ENCODE results near the gene SLC45A3. TPM values are rescaled to one million over a fixed set of nuclear protein-coding genes. Genes with fewer than 3 reads are reported as not detected.

The SLC45A3 gene
- total RNA-seq, 1 experiment from 2014 or later: 16.7 TPM

GRCh38 chr1:205667909-205668643 is 12.2 kb downstream of the SLC45A3 start:
- H3T11ph ChIP-seq (ENCODE audit: low read length): no peak overlapping the region
- no peaks in the 10 kb centered on the region for H3K79me1 ChIP-seq (ENCODE audit: insufficient read depth, low read depth, low read length, poor library complexity, severe bottlenecking)
- H3K56ac ChIP-seq (ENCODE audit: insufficient read length, low read depth, low read length): no peak overlapping the region
- H4K91ac ChIP-seq (ENCODE audit: insufficient read length, low read depth, low read length): no peak overlapping the region
- peaks cover 2% of the 10 kb centered on the region; the same call in 1 of the 2 replicates for H3K79me2 ChIP-seq (ENCODE audit: insufficient read depth, low read length)
- H2AK5ac ChIP-seq (ENCODE audit: insufficient read length, low read length): no peak overlapping the region
- H2BK120ac ChIP-seq (ENCODE audit: low read depth, low read length, poor library complexity, severe bottlenecking): no peak overlapping the region
- H3K18ac ChIP-seq (ENCODE audit: insufficient read length, low read depth, low read length): no peak overlapping the region
- peaks cover 19% of the 10 kb centered on the region; the same call in 1 of the 2 replicates for H3K4me1 ChIP-seq (ENCODE audit: insufficient read depth, low read length)
- H3K23me2 ChIP-seq (ENCODE audit: insufficient read length, low read depth, low read length, poor library complexity, severe bottlenecking): no peaks in the 10 kb centered on the region
- H4K5ac ChIP-seq (ENCODE audit: insufficient read length, low read depth, low read length): no peak overlapping the region
- peak overlapping the region; percentile 9 to 87 (median 77); a peak in 5 of 7 replicates for H3K27ac Mint-ChIP-seq
- no peak overlapping the region for H2AFZ ChIP-seq (ENCODE audit: low read length)
- no peak overlapping the region; the same call in 1 of the 2 replicates for H3K14ac ChIP-seq (ENCODE audit: insufficient read depth, low read length)
- no peak overlapping the region for H4K8ac ChIP-seq (replicated peaks; ENCODE audit: insufficient read length, low read depth, low read length)
- no peak overlapping the region for H3K4me2 ChIP-seq (ENCODE audit: insufficient read depth, insufficient read length, low read length)
- peaks cover 67 to 76% of the 10 kb centered on the region in 2 experiments for H3K4me1 Mint-ChIP-seq
- H2BK5ac ChIP-seq (ENCODE audit: insufficient read length, low read length): no peak overlapping the region
- H3K9me3 Mint-ChIP-seq: no peaks in the 10 kb centered on the region
- no peak overlapping the region for H2BK15ac ChIP-seq (ENCODE audit: low read depth, low read length)
- H3K23ac ChIP-seq (ENCODE audit: insufficient read length, low read depth, low read length): no peak overlapping the region
- H3K36me3 Mint-ChIP-seq (ENCODE audit: insufficient read depth in 1 of 3, low read depth in 3 of 3): peaks cover 0 to 10% (median 8%) of the 10 kb centered on the region in 3 experiments; a peak in 4 of 7 replicates
- no peaks in the 10 kb centered on the region for H3K27me3 ChIP-seq (ENCODE audit: insufficient read depth, low read length)
- no peak overlapping the region for H3K4ac ChIP-seq (ENCODE audit: low read depth, low read length)
- no peak overlapping the region for H3K27ac ChIP-seq (ENCODE audit: insufficient read length, low read depth, low read length)
- H2BK12ac ChIP-seq (ENCODE audit: insufficient read length, low read depth, low read length): no peak overlapping the region
- H3K9me3 ChIP-seq (ENCODE audit: control insufficient read depth, low read depth, low read length): no peaks in the 10 kb centered on the region
- no peaks in the 10 kb centered on the region for H3K27me3 Mint-ChIP-seq (ENCODE audit: low read depth)
- H3K4me3 Mint-ChIP-seq: peak overlapping the region in 1 of 2 experiments; percentile 40; a peak in 2 of 5 replicates
- TF ChIP-seq CTCF (conservative IDR thresholded peaks at IDR 0.05): no peak
- H2BK20ac ChIP-seq (ENCODE audit: low read depth, low read length, poor library complexity, severe bottlenecking): no peak overlapping the region
- no CpG with 5 or more reads among the region's 11 CpGs for WGBS (ENCODE audit: extremely low coverage, insufficient read length, low lambda C conversion rate)
- no peak overlapping the region for H3K9ac ChIP-seq (ENCODE audit: extremely low read depth, insufficient read length, low read length)
- H4K20me1 ChIP-seq (ENCODE audit: control insufficient read depth, insufficient read depth, insufficient read length): no peaks in the 10 kb centered on the region
- DNase-seq: no peak
